HFF-Myc (cell line): ENCODE results near the gene CBX7.

Experiments
- DNase-seq: peaks from one replicate; pipeline ENCODE4 v3.0.0-alpha.2; 2011; ENCODE audit warnings: low read depth; ENCODE audit errors: extremely low read depth
- H3K4me3 ChIP-seq: replicated peaks from 2 replicates; pipeline ENCODE4 v1.5.1; 2011; ENCODE audit warnings: low read depth, mild to moderate bottlenecking, control low read depth, low read length
- TF ChIP-seq, protein P1 (sequence below): IDR thresholded peaks from 2 replicates; pipeline ENCODE4 v1.5.1; 2012; ENCODE audit warnings: mild to moderate bottlenecking, low read depth, low read length, control low read depth; ENCODE audit errors: missing control alignments

CBX7 gene

DNA sequence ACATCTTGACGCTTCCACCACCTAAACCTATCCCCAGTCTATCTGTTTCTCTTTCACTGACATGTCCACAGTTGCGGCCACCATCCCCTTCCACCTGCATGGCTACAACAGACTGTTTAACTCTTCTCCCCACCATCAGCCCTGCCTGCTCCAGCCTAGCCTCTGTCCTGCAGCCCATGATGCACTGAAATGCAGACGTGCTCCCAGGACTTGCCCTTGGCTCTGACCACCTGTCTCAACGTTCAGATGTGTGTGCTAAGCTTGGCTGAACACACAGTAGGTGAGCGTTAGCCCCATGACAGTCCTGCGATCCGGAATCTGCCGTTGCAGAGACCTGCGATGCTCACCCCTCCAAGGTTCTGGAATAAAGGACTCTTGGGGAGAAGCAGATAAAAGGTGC, 22.7 kb downstream of the CBX7 start:
- DNase-seq = no peak
- no peak overlapping the region for H3K4me3 ChIP-seq
- TF ChIP-seq, protein P1, sequence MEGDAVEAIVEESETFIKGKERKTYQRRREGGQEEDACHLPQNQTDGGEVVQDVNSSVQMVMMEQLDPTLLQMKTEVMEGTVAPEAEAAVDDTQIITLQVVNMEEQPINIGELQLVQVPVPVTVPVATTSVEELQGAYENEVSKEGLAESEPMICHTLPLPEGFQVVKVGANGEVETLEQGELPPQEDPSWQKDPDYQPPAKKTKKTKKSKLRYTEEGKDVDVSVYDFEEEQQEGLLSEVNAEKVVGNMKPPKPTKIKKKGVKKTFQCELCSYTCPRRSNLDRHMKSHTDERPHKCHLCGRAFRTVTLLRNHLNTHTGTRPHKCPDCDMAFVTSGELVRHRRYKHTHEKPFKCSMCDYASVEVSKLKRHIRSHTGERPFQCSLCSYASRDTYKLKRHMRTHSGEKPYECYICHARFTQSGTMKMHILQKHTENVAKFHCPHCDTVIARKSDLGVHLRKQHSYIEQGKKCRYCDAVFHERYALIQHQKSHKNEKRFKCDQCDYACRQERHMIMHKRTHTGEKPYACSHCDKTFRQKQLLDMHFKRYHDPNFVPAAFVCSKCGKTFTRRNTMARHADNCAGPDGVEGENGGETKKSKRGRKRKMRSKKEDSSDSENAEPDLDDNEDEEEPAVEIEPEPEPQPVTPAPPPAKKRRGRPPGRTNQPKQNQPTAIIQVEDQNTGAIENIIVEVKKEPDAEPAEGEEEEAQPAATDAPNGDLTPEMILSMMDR = no peak

DNA sequence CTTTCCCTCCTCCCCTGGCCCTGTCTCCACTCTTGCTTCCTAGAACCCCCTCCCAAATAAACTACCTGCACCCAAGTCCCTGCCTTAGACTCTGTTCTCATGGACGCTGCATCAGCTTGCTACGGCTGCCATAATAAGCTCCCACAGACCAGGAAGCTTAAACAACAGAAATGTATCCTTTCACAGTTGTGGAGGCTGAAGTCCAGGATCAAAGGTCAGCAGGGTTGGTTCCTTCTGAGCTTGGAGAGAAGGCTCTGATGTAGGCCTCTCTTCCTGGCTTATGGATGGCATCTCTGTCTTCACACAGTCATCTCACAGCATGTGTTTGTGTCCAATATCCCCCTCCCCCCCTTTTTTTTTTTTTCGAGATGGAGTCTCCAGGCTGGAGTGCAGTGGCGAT, 23.4 kb downstream of the CBX7 start:
- DNase-seq = no peak
- TF ChIP-seq, protein P1 = no peak
- H3K4me3 ChIP-seq = no peak overlapping the region

DNA sequence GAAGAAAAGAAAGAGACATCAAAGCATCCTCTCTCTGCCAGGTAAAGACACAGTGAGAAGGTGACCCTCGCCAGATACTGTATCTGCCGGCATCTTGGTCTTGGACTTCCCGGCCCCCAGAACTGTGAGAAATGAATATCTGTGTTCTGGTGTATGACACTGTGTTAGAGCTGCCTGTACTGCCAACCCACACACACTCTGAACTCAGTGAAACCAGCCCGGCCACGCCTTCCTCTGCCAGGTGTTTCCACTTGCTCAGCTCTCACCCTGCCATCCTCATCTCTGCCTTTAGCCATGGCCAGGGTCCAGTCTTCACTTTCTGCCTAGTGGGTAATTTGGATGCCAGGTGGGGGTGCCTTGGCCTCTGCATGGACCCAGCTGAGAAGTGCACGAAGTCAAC, 24.0 kb downstream of the CBX7 start:
- no peak for DNase-seq
- H3K4me3 ChIP-seq = no peak overlapping the region
- TF ChIP-seq, protein P1 = no peak

DNA sequence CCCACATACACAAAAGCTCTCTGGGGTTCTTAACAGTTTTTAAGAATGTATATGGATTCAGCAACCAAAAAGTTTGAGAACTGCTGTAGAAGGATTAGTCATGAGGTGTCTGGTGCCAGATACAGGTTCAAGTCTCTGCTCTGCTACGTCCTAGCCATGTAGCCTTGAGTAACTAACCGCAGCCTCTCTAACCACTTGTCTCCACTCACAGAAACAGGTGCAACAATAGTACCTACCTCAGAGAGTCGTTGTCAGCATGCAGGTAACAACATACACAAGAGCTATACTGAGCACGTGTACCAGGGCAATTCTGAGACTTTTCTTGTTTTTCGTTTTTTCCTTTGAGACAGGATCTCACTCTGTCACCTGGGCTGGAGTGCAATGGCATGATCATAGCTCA, 26.9 kb downstream of the CBX7 start:
- TF ChIP-seq, protein P1 = no peak
- DNase-seq = no peak
- no peak overlapping the region for H3K4me3 ChIP-seq

DNA sequence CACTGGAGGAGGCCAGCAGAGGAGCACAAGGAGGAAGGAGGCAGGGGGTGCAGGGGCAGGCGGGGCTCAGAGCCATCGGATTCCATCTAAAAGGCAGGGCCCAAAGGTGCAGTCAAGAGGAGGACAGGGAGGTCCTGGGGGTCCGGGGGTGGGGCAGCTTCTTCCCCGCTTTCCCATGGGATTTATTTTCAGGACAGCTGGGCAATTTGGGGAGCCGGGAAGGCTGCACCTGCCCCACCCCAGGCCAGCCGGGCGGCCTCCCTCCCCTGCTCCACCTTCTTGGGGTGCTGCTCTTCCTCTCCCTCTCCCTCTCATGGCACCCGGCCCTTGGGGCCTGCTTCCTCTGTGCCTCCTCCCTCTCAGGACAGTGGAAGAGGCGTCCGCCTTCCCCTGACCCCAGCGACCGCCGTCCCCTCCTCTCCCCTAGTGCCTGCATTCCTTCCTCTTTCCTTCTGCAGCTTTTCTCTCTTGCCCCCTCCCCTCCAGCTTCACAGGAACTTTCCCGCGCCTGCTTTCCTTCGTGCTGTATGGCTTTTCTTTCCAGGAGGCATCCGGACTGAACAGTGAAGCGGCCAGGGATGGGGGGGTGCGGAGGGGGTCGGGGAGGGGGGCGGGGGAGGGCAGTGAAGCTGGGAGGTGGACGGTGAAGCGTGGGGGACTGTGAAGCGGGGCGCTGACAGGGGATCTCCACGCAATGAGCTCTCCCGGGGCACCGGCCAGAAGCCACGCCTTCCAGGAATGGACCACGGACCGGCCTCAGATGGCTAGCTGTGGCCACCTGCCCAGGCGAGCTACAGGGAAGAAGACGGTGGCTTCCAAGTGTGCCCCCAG, 28.5 kb downstream of the CBX7 start:
- H3K4me3 ChIP-seq = no peak overlapping the region
- TF ChIP-seq, protein P1 = no peak
- no peak for DNase-seq

DNA sequence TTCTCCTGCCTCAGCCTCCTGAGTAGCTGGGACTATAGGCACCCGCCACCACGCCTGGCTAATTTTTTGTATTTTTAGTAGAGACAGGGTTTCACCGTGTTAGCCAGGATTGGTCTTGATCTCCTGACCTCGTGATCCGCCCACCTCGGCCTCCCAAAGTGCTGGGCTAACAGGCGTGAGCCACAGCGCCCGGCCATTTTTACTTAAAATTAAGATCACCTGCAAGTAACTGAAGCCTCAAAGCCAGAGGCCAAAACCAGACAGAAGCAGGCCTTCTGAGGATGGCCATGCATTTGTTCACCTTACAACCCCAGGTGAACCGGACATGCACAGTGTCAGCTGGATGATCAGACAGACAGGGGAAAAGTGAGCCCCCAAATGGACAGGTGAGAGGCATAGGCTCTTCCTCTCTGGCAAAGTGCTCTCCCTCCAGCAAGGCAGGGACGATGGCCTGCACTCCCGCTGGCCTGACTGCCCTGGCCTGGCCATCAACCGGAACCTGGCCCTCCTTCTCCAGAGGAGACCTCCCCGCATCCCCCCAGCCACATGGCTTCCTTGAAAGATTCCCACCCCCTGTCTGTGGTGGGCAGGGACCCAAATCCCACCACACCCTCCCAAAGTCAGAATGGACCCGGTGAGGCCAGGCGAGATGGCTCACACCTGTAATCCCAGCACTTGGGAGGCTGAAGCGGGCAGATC, 29.6 kb downstream of the CBX7 start:
- DNase-seq = no peak
- H3K4me3 ChIP-seq = no peak overlapping the region
- TF ChIP-seq, protein P1 = no peak
